Testis (tissue), 3 donors: ENCODE data around the gene CCM2. TPM values are rescaled to one million over a fixed set of nuclear protein-coding genes. Genes with fewer than 3 reads are reported as not detected.

Source experiments
- DNase-seq: peaks from one replicate; pipeline ENCODE4 v3.0.0-alpha.2; 2019
- H3K27ac ChIP-seq, 2 donors: fragments of 200-600 bp; sonication (generic); one replicate each; pipeline ENCODE4 v1.5.1; 2019
- H3K27me3 ChIP-seq: fragments of 200-600 bp; sonication (generic); one replicate; pipeline ENCODE4 v1.5.1; 2019
- H3K36me3 ChIP-seq: fragments of 200-600 bp; sonication (generic); one replicate; pipeline ENCODE4 v1.5.1; 2017; ENCODE audit warnings: low read depth; ENCODE audit errors: missing control alignments
- H3K4me1 ChIP-seq: fragments of 200-600 bp; sonication (generic); one replicate; pipeline ENCODE4 v1.5.1; 2019
- H3K4me3 ChIP-seq, 2 donors: fragments of 200-600 bp; sonication (generic); one replicate each; pipeline ENCODE4 v1.5.1; 2017 to 2019
- H3K9me3 ChIP-seq: fragments of 200-600 bp; sonication (generic); one replicate; pipeline ENCODE4 v1.5.1; 2017
- POLR2A ChIP-seq: fragments of 450-650 bp; IDR thresholded peaks from one replicate; pipeline ENCODE4 v1.6.1; 2017; ENCODE audit warnings: antibody characterized with exemption, mild to moderate bottlenecking, moderate library complexity
- WGBS, 2 donors: methylation state at CpG; one replicate each; pipeline ENCODE4 v1.1.5; 2018; 5-methylcytosine and 5-hydroxymethylcytosine counted together
- intact Hi-C: fragments of 100-400 bp; cut with DNase I; formaldehyde crosslinking; loops from one replicate; pipeline ENCODE4 v1.15.1; 2023; ENCODE audit warnings: low total_unique reads
- polyA plus RNA-seq: library from polyadenylated mRNA; stranded (reverse); fragments of 350-450 nt; fragmentation: Illumina TruSeq; extraction: RNeasy Lipid Tissue Mini Kit (QIAGEN cat#74804); gene quantifications from one replicate; pipeline ENCODE4 v1.2.3, GENCODE V29; 2014; ENCODE audit warnings: low read depth, low replicate concordance; ENCODE audit not compliant: insufficient read depth
- total RNA-seq, 2 donors: library from RNA; depleted of rRNA; stranded (reverse); fragments of >200 nt; gene quantifications; one replicate each; pipeline ENCODE4 v1.2.3, GENCODE V29; 2016
- TF ChIP-seq, protein P1 (sequence below), 3 experiments: fragments of 450-650 bp in 2 of 3; fragments of 200-600 bp in 1 of 3; sonication (generic) in 1 of 3; IDR thresholded peaks; one replicate each; pipeline ENCODE4 v1.5.1; 2016 to 2019; ENCODE audit warnings: antibody characterized with exemption in 3 of 3, mild to moderate bottlenecking in 2 of 3, moderate library complexity in 1 of 3

Gene CCM2
- total and polyA plus RNA-seq, 3 donors from 2014 or later = 57.6 to 95.1 (median 85.4) TPM

DNA sequence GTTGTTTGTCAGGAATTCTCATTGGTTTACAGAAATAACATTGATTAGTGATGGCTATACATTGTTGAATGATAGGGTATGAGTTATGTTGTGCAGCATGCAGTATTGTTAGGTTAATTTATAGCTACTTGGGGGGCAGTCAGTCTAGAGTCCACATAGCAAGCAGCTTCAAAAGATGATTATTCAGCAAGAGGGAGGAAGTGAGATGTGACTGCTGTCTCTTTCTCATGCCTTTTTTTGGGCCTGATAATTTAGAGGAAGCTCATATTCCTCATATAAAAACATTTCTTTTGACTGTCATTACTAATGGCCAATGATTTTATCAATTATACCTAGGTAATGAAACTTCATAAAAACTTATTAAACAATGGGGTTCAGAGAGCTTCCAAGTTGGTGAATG is 114.9 kb downstream of the CCM2 start:
- intact Hi-C loops = no loop called here
- TF ChIP-seq, protein P1, sequence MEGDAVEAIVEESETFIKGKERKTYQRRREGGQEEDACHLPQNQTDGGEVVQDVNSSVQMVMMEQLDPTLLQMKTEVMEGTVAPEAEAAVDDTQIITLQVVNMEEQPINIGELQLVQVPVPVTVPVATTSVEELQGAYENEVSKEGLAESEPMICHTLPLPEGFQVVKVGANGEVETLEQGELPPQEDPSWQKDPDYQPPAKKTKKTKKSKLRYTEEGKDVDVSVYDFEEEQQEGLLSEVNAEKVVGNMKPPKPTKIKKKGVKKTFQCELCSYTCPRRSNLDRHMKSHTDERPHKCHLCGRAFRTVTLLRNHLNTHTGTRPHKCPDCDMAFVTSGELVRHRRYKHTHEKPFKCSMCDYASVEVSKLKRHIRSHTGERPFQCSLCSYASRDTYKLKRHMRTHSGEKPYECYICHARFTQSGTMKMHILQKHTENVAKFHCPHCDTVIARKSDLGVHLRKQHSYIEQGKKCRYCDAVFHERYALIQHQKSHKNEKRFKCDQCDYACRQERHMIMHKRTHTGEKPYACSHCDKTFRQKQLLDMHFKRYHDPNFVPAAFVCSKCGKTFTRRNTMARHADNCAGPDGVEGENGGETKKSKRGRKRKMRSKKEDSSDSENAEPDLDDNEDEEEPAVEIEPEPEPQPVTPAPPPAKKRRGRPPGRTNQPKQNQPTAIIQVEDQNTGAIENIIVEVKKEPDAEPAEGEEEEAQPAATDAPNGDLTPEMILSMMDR (IDR thresholded peaks at IDR 0.05) = no peak
- TF ChIP-seq POLR2A = no peak
- no peak for DNase-seq
- Histone ChIP-seq H3K27me3 (no peaks in the 10 kb centered on the region), H3K4me3 (no peak overlapping the region), H3K27ac (no peak overlapping the region), H3K36me3 (no peaks in the 10 kb centered on the region), H3K4me1 (peaks cover 12% of the 10 kb centered on the region), H3K9me3 (no peaks in the 10 kb centered on the region)

GRCh38 chr7:45116048-45116447 is 116.0 kb downstream of the CCM2 start:
- H3K27me3 ChIP-seq = no peaks in the 10 kb centered on the region
- H3K4me1 ChIP-seq = peaks cover 4% of the 10 kb centered on the region
- DNase-seq = no peak
- H3K4me3 ChIP-seq = no peak overlapping the region
- intact Hi-C loops = no loop called here
- 77 to 88% methylated on average over 1 of the region's 1 CpG for WGBS, 2 donors
- no peaks in the 10 kb centered on the region for H3K9me3 ChIP-seq
- no peak overlapping the region for H3K27ac ChIP-seq
- TF ChIP-seq, protein P1 (IDR thresholded peaks at IDR 0.05) = no peak
- TF ChIP-seq POLR2A = no peak
- no peaks in the 10 kb centered on the region for H3K36me3 ChIP-seq

DNA sequence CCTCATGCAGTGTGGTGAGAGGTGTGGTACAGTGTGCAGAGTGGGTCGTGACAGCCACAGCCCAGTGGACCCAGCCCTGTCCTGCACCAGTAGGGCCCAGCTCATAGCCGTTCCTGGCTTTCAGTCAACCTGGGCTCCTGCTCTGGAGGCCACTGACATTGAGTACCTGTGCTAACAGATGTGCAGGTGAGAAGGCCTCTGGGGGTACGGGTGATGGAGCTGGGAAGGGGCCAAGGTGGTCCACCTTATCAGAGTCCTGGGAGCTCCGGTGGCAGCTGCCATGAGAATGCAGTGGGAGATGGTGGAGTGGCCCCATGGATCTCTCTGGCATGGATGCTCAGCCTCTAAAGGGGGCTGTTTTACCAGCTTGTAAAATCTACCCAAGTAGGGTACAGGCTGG is 117.6 kb downstream of the CCM2 start:
- no peak for DNase-seq
- no peak for TF ChIP-seq POLR2A
- TF ChIP-seq, protein P1 (IDR thresholded peaks at IDR 0.05) = no peak
- H3K4me3 ChIP-seq = no peak overlapping the region
- no peaks in the 10 kb centered on the region for H3K4me1 ChIP-seq
- no peak overlapping the region for H3K27ac ChIP-seq
- WGBS, 2 donors = 38 to 78% methylated on average over 2 to 4 of the region's 4 CpGs
- no peaks in the 10 kb centered on the region for H3K36me3 ChIP-seq
- intact Hi-C loops = no loop called here
- no peaks in the 10 kb centered on the region for H3K27me3 ChIP-seq
- no peaks in the 10 kb centered on the region for H3K9me3 ChIP-seq

GRCh38 chr7:45118292-45118691 is 118.3 kb downstream of the CCM2 start:
- no peak for DNase-seq
- Histone ChIP-seq H3K4me1 (no peaks in the 10 kb centered on the region), H3K4me3 (no peak overlapping the region), H3K36me3 (no peaks in the 10 kb centered on the region), H3K27me3 (no peaks in the 10 kb centered on the region), H3K27ac (no peak overlapping the region), H3K9me3 (no peaks in the 10 kb centered on the region)
- TF ChIP-seq, protein P1 (IDR thresholded peaks at IDR 0.05) = no peak
- WGBS, 2 donors = 92 to 99% methylated on average over 4 of the region's 4 CpGs
- intact Hi-C loops = no loop called here

- H3K27me3 ChIP-seq = no peaks in the 10 kb centered on the region
- TF ChIP-seq POLR2A = no peak
- TF ChIP-seq, protein P1 (IDR thresholded peaks at IDR 0.05) = no peak
- DNase-seq = no peak
- no peaks in the 10 kb centered on the region for H3K9me3 ChIP-seq
- H3K4me3 ChIP-seq = no peak overlapping the region
- no peaks in the 10 kb centered on the region for H3K36me3 ChIP-seq
- intact Hi-C loops = no loop called here
- H3K27ac ChIP-seq = no peak overlapping the region
- no peaks in the 10 kb centered on the region for H3K4me1 ChIP-seq
- WGBS, 2 donors = 92% methylated on average over 3 of the region's 3 CpGs; no CpG with 5 or more reads in 1 of the 2 donors
Observed at GRCh38 chr7:45118889-45119331, 118.9 kb downstream of the CCM2 start.
